GM19452 (cell line): ENCODE measurements around the gene SUSD4.
"Not testable (repeated sequence)": the region's sequence is repeated elsewhere in the genome, so short reads cannot be mapped to it uniquely, and the experiment has no call there.

Experiments
- ATAC-seq: cut with Tn5 transposase; IDR thresholded peaks from one replicate; pipeline ENCODE4 v1.9.1; 2021; ENCODE audit not compliant: unreplicated experiment

SUSD4 gene

GRCh38 chr1:223299553-223299952 lies 64.4 kb downstream of the SUSD4 start:
- ATAC-seq = no peak

GRCh38 chr1:223298701-223299100 lies 65.3 kb downstream of the SUSD4 start:
- no peak for ATAC-seq

DNA sequence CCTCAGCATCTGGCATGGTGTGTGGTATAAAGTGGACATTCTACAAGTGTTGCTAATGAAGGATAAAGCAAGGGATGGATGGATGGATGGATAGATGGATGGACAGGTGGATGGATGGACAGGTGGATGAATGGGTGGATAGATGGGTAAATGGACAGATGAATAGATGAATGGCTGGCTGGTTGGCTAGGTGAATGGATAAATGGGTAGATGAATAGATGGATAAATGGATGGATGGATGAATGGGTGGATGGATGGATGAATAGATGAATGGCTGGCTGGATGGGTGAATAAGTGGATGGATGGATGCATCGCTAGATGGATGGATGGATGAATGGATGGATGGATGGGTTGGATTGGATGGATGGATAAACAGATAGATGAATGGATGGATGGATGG lies 66.2 kb downstream of the SUSD4 start:
- no peak for ATAC-seq

- ATAC-seq = no peak
These were observed 72.2 kb downstream of the SUSD4 start for GRCh38 chr1:223291796-223292195.

DNA sequence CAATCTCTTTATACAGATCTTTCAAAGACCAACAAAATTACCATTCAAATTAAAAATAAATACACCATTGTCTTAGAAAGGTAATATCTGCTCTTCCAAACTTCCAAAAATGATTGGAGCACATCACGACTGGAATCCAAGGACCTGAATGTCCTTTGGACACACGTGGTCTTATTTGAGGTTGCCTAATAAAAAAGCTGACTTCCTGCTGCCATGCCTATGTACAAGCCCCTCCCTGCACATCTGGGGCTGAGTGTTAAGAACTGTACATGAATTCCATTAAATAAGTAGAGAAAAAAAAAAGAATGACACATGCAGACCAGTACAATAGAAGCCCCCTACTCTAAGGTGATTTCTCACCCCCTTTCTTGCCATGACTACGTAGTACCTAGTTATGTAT lies 73.6 kb downstream of the SUSD4 start:
- no peak for ATAC-seq

GRCh38 chr1:223289621-223290020 lies 74.4 kb downstream of the SUSD4 start:
- ATAC-seq = no peak

- ATAC-seq = no peak
These were observed 75.2 kb downstream of the SUSD4 start for GRCh38 chr1:223288826-223289225.

GRCh38 chr1:223285452-223285851 lies 78.5 kb downstream of the SUSD4 start:
- no peak for ATAC-seq

- not testable (repeated sequence) for ATAC-seq
These were observed 80.3 kb downstream of the SUSD4 start for GRCh38 chr1:223283697-223284096.

- not testable (repeated sequence) for ATAC-seq
These were observed 85.7 kb downstream of the SUSD4 start for GRCh38 chr1:223278311-223278710.

DNA sequence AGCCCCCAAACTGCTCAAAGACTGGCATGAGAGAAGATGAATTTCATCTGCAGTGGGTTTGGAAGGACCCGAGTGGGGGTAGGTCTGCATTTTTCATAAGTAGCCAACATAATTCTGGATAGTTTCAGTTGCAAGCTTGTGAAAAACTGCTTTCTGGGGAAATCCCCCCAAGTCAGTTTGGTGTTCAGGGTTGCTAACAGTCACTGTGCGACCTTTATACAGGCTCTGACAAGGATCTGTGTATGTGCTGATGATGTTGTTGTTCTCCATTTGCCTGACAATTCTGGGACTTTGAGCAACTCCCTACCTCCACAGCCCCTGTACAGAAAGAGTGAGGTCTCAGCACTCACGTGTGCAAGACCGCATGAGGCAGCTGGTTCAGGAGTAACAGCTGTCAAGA lies 87.9 kb downstream of the SUSD4 start:
- ATAC-seq = no peak

GRCh38 chr1:223273511-223273910 lies 90.5 kb downstream of the SUSD4 start:
- no peak for ATAC-seq

- ATAC-seq = no peak
These were observed 92.7 kb downstream of the SUSD4 start for GRCh38 chr1:223271085-223271781.

- ATAC-seq = no peak
These were observed 93.8 kb downstream of the SUSD4 start for GRCh38 chr1:223270155-223270554.

DNA sequence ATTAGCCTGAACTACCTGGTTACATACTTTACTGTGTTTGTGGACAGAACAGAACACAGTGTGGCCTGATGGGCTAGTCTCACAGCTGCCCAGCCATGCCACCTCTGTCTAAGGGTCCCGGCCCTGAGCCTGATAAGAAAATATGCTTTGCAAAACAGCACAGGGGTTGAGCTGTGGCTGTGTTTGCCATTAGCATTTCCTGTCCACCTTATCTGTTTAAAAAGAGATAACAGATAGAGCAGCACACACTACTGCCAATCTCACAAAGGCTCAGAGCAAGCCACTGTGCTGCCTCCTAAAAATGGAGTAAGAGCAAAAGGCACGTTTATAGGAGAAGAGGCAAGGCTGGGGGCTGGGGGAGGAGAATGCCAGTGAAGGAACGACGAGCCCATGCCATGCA lies 95.0 kb downstream of the SUSD4 start:
- ATAC-seq = no peak

GRCh38 chr1:223266632-223267172 lies 97.3 kb downstream of the SUSD4 start:
- no peak for ATAC-seq

DNA sequence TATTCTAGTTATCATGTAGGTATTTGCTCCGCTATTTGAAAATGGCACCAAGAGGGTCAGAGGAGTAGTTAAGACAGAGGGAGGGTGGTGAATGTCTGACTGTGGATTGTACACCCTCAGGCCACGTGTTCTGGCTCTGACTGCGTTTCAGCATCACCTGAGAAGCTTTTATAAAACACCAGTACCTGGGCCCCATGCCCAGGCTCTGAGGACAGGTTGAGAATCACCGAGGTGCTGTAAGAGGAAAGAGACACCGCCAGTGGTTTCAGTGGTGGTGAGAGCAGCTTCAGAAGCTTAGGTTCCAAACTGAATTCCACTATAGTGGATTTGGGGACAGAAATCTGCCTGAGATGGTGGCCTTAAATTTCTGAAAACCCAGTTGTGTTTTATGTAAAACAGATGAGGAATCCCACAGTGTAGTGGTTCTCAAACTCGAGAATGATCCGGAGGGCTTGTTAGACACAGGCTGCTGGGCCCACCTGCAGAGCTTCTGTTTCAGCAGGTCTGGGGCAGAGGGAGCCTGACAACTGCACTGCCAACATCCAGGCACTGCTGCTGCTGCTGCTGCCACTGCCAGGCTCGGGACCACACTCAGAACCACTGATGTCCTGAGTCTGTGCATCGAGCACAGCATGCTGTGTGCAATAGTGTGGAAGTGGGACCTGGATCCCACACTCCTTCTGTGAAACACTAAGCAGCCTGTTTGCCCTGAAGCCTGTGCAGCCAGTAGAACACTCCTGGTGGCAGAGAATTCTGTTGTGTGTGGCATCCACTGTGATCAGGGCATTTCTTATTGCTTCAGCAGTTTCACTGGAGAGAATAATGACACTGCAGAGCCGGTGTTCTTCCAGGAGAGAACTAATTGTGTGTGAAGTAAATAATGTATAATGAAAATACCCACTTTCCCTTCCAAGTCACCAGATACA lies 98.7 kb downstream of the SUSD4 start:
- ATAC-seq = no peak

GRCh38 chr1:223264529-223264928 lies 99.4 kb downstream of the SUSD4 start:
- ATAC-seq = no peak

DNA sequence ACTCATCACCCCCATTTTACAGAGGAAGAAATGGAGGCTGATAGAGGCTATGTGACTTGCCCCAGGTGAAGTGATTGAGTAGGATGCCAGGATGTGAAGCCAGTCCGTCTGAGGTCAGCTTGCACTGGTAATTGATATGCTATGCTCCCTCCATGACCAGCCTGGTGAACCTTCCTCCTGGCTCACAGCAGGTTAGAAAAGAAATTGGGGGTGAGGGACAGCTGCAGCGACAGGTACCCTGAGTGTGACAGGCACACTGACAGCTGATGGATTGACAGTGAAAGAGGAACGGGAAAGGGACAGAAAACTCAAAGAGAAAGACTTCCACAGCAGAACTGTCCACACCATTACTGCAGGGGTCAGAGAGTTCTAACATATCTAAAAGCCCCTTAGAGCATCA lies 102.1 kb downstream of the SUSD4 start:
- ATAC-seq = no peak

DNA sequence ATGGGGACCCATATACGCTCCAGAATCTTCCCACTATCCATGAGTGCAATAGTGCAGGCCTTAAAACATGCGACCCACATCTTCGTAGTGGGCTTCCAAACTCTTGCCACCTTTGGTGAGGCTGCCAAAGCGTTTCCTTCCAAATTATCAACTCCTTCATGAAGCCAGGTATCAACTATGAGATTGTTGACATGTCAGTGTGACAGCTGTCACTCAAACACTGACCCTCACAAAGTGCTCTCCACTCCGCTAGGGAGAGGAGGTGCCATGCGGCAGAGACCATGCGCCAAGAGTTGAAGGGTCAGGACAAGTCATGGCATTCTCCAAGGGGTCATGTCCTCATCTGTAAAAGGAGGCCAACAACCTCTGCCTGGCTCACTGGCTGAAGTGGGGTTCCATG lies 103.3 kb downstream of the SUSD4 start:
- ATAC-seq = no peak

DNA sequence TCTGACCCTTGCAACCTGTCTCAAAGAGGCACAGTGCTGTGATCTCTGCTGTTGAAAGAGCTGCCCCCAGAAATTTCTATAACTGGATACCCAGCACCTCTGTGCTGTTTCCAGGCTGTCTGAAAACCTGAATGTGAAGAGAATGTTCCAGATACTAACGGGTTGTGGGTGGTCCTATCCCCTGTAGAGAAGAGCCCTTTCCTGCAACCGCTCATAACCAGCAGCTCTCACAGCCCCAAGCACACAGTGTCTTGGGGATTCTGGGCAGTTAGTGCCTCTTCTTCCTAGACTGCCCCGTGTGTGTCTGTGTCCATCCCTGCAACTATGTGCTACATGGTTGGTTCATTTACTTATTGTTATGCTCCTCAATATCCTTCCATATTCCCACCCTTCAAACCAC lies 104.5 kb downstream of the SUSD4 start:
- no peak for ATAC-seq

GRCh38 chr1:223258751-223259198 lies 105.2 kb downstream of the SUSD4 start:
- no peak for ATAC-seq
